ENCODE measurements around the gene RPS21.

The RPS21 gene

GRCh38 chr20:62350629-62351422, 36.1 kb upstream of the RPS21 start:
- DNase-seq (ENCODE audit: low spot score): no peak
- no peak for TF ChIP-seq CTCF (IDR thresholded peaks at IDR 0.05; ENCODE audit: extremely low read depth, missing control alignments)

- no peak for TF ChIP-seq CTCF (IDR thresholded peaks at IDR 0.05; ENCODE audit: extremely low read depth, missing control alignments)
- DNase-seq (ENCODE audit: low spot score): no peak
These were observed 35.2 kb upstream of the RPS21 start for GRCh38 chr20:62351469-62352401.

- DNase-seq (ENCODE audit: low spot score): no peak
These were observed 34.3 kb upstream of the RPS21 start for GRCh38 chr20:62352402-62353288.

GRCh38 chr20:62353289-62354030, 33.4 kb upstream of the RPS21 start:
- DNase-seq (ENCODE audit: low spot score): no peak
- no peak for TF ChIP-seq CTCF (IDR thresholded peaks at IDR 0.05; ENCODE audit: extremely low read depth, missing control alignments)

More at GRCh38 chr20:62352402-62353288, 34.3 kb upstream of the RPS21 start:
- TF ChIP-seq CTCF (IDR thresholded peaks at IDR 0.05; ENCODE audit: extremely low read depth, missing control alignments): no peak

GRCh38 chr20:62354031-62354808, 32.7 kb upstream of the RPS21 start:
- no peak for TF ChIP-seq CTCF (IDR thresholded peaks at IDR 0.05; ENCODE audit: extremely low read depth, missing control alignments)
- DNase-seq (ENCODE audit: low spot score): no peak

- no peak for TF ChIP-seq CTCF (IDR thresholded peaks at IDR 0.05; ENCODE audit: extremely low read depth, missing control alignments)
These were observed 32.0 kb upstream of the RPS21 start for GRCh38 chr20:62354811-62355341.

More at GRCh38 chr20:62354811-62355341, 32.0 kb upstream of the RPS21 start:
- no peak for DNase-seq (ENCODE audit: low spot score)

Data from GM20000 (cell line).